Bone marrow (tissue), 2 donors: ENCODE measurements around the gene COL19A1.
A peak's percentile ranks its signal among the peaks of the same experiment; 100 is the strongest.
"Not testable (repeated sequence)": the region's sequence is repeated elsewhere in the genome, so short reads cannot be mapped to it uniquely, and the experiment has no call there.

Source experiments
- DNase-seq, 2 donors: peaks; one replicate each; lab custom pipeline; 2025; lab: John Stamatoyannopoulos, UW

The COL19A1 gene

GRCh38 chr6:69866351-69866769 is at the start of gene COL19A1:
COL19A1 (plus strand) TSS chr6:69866556; CDS start chr6:69879568, 13,012 bp downstream.
- DNase-seq, result no peak

DNA sequence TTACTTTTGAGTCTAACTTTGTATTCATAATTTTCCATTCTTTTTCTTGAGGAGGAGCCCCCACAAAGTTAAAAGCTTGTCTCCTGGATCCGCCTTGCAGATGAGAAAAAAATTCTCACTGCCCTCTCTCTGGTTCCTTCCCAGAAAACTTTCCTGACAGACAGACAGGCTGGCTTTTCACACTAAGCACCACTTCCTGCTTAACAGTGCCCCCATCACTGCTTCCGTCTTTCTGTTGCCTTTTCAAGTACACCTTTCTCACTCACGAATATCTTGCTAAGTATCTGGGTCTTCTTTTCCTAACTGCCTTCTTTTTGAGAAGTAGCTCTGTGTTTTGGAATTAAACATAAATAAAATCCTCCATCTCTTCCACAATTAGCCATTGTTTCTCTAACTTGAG is 49.8 kb upstream of the COL19A1 start:
- DNase-seq, result no peak

DNA sequence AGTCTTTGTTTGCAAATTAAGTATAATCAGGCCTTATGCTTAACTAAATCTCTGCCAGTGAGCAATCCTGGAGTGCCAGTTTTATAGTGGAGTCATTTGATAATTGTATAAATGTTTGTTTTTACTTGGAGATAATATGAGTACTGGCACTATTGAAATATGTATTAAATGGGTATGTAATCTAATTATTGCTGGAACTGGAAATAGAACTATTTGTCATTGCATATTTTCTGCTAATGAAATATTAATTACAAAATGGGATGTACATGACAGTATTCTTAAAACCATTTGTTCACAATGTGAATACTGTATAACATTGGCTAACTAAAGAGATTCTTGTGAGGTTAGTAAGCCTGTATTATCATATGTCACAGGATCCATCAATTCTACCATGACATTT is 49.0 kb upstream of the COL19A1 start:
- no peak for DNase-seq

- no peak for DNase-seq
Measured at GRCh38 chr6:69818223-69818930, 48.0 kb upstream of the COL19A1 start.

GRCh38 chr6:69819138-69819537 is 47.2 kb upstream of the COL19A1 start:
- no peak for DNase-seq

DNA sequence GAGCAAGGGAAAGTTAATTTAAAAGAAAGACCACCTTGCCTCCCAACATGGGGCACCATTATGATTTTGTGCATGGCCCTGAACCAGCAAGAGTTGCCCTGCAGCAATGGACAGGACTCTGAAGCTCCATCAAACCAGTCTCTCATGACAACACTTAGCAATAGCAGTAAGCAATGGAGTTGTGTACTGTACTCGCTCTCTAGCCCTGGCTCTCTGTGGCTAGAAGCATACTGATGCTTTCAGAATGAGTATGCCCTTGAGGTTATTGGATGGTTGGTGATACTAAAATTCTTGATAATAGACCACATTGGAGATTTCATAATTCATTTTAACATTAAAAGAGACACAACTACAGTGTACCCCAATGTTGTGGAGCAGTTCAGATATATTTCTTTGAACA is 46.3 kb upstream of the COL19A1 start:
- DNase-seq, result no peak

GRCh38 chr6:69820438-69820837 is 45.9 kb upstream of the COL19A1 start:
- no peak for DNase-seq

DNA sequence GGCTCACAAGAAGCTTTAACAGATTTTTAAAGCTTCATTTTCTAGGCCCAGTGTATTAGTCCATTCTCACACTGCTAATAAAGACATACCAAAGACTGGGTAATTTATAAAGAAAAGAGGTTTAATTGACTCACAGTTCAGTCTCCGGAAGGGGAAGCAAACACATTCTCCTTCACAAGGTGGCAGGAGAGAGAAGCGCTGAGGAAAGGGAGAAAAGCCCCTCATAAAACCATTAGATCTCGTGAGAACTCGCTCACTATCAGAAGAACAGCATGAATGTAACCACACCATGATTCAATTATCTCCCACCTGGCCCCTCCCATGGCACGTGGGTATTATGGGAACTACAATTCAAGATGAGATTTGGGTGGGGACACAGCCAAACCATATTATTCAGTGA is 42.0 kb upstream of the COL19A1 start:
- not testable (repeated sequence) for DNase-seq

- DNase-seq, result no peak
Measured at GRCh38 chr6:69825904-69826303, 40.5 kb upstream of the COL19A1 start.

- DNase-seq, result no peak
Measured at GRCh38 chr6:69827276-69827893, 39.0 kb upstream of the COL19A1 start.

DNA sequence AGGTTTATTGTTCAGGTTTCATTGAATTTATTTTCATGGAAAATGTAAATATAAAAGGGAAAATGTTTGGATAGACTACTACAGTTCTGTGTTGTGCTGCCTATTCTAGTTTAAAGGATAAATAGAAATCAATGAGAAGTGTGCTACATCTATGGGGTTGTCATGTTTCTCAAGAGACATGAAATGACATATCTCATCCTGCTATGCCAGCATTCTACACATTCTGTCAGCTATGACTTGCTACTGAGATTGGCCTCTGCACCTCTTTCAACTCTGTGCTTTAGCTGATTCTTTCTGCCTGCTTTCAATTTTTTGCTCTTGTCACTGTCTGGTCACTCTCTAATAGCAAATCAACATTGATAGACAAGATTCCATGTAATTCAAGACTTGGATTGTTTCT is 33.8 kb upstream of the COL19A1 start:
- no peak for DNase-seq

- peak in 1 of 2 donors; percentile 42 for DNase-seq
Measured at GRCh38 chr6:69835414-69836179, 30.8 kb upstream of the COL19A1 start.

GRCh38 chr6:69841862-69842261 is 24.5 kb upstream of the COL19A1 start:
- no peak for DNase-seq

- DNase-seq, result no peak
Measured at GRCh38 chr6:69843189-69843588, 23.2 kb upstream of the COL19A1 start.

DNA sequence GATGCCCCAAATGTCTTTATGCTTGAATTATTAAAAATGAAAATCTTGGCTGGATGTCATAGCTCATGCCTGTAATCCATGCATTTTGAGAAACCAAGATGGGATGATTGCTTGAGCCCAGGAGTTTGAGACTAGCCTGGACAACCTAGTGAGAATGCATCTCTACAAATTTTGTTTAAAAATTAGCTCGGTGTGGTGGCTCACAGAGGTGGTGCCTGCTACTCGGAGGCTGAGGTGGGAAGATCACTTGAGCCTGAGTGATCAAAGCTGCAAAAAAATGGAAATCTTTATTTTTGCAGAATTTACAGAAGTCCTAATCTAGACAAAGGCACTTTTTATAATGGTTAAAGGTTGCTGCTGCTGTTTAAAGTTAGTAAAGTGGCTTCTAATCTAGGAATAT is 20.0 kb upstream of the COL19A1 start:
- DNase-seq, result no peak

- no peak for DNase-seq
Measured at GRCh38 chr6:69846770-69847491, 19.4 kb upstream of the COL19A1 start.

- no peak for DNase-seq
Measured at GRCh38 chr6:69847492-69847788, 18.9 kb upstream of the COL19A1 start.

DNA sequence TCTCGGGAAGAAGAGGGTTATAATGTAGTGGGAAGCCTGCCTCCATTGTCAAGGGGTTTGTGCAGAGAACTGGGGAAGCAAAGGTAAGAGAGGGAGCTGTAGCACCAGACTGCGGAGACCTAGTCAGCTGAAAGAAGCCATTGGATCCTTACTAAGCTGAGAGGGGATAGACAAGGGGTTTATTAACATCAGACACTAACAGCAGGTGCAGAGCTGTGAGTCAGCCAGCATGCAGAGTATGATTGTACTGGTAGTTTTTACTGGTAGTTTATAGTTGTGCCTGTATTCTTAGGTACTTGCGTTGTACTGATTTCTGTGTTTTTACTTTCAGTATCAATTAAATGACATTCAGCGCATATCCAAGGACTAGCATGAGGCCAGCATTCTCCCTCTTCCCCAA is 17.8 kb upstream of the COL19A1 start:
- no peak for DNase-seq

- no peak for DNase-seq
Measured at GRCh38 chr6:69852706-69853105, 13.7 kb upstream of the COL19A1 start.

- DNase-seq, result no peak
Measured at GRCh38 chr6:69861986-69862385, 4.4 kb upstream of the COL19A1 start.

- DNase-seq, result no peak
Measured at GRCh38 chr6:69863766-69864165, 2.6 kb upstream of the COL19A1 start.

- no peak for DNase-seq
Measured at GRCh38 chr6:69865126-69865525, 1.2 kb upstream of the COL19A1 start.
